Stimulated activated CD4-positive, alpha-beta T cell treated with anti-CD3 and anti-CD28 coated beads, TNF-alpha, amount 100 ng/mL, for 4 hours (primary cell): ENCODE data around the gene PREX1.

Source experiments
- DNase-seq, 3 experiments: peaks; one replicate each; pipeline ENCODE4 v3.0.0-alpha.2; 2020; ENCODE audit warnings: low read depth in 3 of 3

Gene PREX1

DNA sequence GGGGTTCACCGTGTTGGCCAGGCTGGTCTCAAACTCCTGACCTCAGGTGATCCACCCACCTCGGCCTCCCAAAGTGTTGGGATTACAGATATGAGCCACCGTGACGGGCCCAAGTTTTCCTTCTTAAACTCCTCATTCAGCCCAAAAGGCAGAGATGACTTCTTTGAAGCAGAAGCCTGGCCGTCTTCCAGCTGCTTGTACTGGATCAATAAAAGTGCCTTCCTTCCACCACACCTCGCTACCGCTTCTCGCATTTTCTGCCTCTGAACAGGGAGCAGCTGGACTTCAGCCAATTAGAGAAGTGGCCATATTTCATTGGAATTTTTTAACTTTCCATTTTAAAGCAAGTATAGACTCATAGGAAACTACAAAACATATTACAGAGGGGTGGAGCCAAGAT, 241.1 kb downstream of the PREX1 start:
- no peak for DNase-seq

DNA sequence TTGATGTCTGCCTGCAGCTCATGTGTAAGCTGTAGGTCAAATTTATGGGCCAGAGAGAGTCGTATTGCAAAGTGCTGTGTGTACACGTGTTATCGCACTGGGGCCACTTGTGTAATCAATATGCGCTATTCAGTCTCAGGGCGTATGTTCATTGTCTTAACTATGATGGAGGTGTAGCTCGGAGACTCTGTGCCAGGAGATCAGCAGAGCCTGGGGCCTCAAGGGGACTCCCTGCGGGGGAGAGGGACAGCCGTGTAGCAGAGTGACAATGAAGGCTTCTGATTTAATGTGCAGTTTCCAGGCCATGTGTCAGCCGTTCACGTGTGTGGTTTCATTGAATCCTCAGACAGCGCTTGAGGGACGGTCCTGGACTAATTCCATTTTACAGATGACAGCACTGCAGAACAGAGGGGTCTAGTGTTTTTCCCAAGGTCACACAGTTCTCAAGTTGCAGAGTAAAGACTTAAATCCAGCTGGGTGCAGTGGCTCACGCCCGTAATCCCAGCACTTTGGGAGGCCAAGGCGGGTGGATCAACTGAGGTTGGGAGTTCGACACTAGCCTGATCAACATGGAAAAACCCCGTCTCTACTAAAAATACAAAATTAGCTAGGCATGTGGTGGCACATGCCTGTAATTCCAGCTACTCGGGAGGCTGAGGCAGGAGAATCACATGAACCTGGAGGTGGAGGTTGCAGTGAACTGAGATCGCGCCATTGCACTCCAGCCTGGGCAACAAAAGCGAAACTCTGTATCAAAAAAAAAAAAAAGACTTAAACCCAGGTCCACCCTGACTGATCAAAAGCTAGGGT, 242.5 kb downstream of the PREX1 start:
- no peak for DNase-seq

DNA sequence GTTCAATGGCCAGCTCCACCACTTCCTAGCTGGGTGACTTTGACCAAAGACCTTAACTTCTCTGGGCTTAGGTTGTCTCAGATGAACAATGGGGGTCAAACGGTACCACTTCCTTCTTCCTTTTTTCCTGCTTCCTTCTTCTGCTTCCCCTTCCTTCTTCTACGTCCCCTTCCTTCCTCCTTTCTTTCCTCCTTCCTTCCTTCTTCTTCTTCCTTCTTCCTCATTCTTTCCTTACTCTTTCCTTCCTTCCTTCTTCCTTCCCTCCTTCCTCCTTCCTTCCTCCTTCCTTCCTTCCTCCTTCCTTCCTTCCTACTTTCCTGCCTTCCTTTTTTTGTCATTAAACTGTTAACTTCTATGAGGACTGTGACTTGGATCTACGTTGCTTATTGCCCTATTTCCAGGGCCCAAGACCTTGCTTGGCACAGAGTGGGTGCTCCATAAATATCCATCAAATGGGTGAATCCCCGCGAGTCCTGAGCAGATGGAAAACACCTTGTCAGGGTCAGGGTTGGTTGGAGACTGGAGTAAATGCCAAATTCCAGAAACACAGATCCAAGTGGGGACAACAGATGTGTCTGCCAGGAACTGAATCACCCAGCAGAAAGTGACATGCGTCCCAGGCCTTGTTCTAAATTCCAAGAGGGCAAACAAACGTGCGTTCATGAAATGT, 243.3 kb downstream of the PREX1 start:
- no peak for DNase-seq

GRCh38 chr20:48583801-48584200, 244.0 kb downstream of the PREX1 start:
- DNase-seq = no peak

DNA sequence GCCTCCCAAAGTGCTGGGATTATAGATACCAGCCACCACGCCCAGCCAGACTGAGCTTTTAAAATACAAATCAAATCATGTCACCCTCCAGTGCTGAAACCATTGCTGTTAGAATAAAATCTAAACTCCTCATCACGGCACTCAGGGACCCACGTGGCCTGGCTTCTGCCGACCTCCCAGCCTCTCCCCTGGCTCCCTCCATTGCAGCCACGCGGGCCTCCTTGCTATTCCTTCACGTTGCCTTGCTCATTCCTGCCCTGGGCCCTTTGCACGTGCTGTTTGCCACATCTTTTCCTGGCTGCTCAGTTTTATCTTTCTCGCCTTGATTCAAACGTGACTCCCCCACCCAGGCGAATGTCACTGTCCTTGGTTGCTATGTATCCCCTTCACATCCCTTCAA, 244.6 kb downstream of the PREX1 start:
- DNase-seq = no peak

DNA sequence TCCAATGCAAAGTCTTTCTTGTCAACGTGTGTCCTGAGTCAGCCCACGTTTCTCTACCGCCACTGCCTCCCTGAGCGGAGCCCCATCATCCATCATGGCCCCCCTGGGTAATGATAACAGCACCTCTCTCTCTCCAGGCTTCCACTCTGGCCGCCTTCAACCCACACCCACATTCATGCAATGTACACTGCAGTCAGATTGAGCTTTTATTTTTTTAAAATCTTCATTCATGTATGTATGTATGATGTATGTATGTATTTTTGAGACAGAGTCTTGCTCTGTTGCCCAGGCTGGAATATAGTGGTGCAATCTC, 245.2 kb downstream of the PREX1 start:
- DNase-seq = no peak

DNA sequence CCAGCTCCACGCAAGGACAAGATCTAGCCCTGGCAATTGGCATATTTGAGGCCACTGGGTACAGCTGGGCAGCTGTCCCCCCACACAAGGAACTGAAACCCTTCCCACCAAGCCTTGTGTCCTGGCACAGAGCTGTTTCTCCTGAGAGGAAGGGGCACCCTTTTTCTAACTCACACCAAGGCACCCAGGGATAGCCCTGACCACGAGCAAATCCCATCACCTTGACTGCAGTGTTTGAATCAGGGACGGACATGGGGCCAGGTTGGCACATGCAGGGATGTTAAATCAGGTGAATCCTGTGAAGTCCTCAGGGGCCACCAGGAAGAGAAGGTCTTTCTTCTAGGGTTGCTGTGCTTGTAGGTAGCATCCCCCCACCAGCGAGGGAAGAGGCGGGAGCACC, 246.6 kb downstream of the PREX1 start:
- DNase-seq = no peak

- no peak for DNase-seq
Measured at GRCh38 chr20:48578397-48579098, 249.3 kb downstream of the PREX1 start.

GRCh38 chr20:48577557-48577956, 250.2 kb downstream of the PREX1 start:
- DNase-seq = no peak

DNA sequence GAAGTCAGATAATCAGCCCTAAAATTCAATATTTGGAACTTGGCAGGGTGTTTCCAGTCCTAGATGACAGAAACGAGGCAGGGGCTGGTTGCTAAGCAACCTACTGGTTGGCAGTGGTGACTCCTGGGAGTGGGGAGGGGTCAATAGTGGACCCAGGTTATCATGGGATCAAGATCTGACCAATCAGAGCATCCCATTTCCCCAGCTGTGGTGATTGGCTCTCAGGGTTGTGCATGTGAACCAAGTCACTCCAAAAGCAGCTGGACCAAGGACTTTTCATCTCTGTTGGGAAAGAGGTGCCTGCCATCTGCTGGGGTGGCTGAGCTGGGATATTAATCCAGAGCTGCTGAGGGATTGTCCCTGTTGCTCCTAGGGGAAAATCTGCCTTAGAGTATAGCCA, 253.4 kb downstream of the PREX1 start:
- no peak for DNase-seq
